ENCODE data around the gene PPBP.

Gene PPBP

GRCh38 chr4:73947239-73947985, 40.6 kb downstream of the PPBP start:
- DNase-seq: no peak

GRCh38 chr4:73945674-73946449, 42.1 kb downstream of the PPBP start:
- no peak for DNase-seq

GRCh38 chr4:73945140-73945539, 42.9 kb downstream of the PPBP start:
- DNase-seq: no peak

GRCh38 chr4:73944061-73944875, 43.7 kb downstream of the PPBP start:
- no peak for DNase-seq

GRCh38 chr4:73943555-73943954, 44.4 kb downstream of the PPBP start:
- no peak for DNase-seq

GRCh38 chr4:73936969-73937368, 51.0 kb downstream of the PPBP start:
- no peak for DNase-seq

All from NK-92 treated with Interleukin-12 subunit alpha and Interleukin-12 subunit beta, amount 100 ng/mL, for 24 hours (cell line).